GM21737 (cell line): ENCODE data around the gene ARL6.
"Not testable (repeated sequence)": the region's sequence is repeated elsewhere in the genome, so short reads cannot be mapped to it uniquely, and the experiment has no call there.

Experiments used
- ATAC-seq: cut with Tn5 transposase; IDR thresholded peaks from one replicate; pipeline ENCODE4 v1.9.1; 2021; ENCODE audit warnings: mild to moderate bottlenecking, moderate library complexity; ENCODE audit not compliant: unreplicated experiment

The ARL6 gene

GRCh38 chr3:97821287-97821773 is 56.8 kb downstream of the ARL6 start:
- ATAC-seq: peak; percentile 50

GRCh38 chr3:97821774-97822358 is 57.3 kb downstream of the ARL6 start, which contains the start of gene CRYBG3:
Gene CRYBG3 (plus strand): TSS chr3:97822011. CDS start chr3:97822207, 196 bp downstream.
- peak; percentile 100 for ATAC-seq

GRCh38 chr3:97822359-97822775 is 57.8 kb downstream of the ARL6 start:
- ATAC-seq: peak; percentile 13

- ATAC-seq: no peak
Observed at GRCh38 chr3:97823046-97824004, 58.8 kb downstream of the ARL6 start.

GRCh38 chr3:97825101-97825500 is 60.5 kb downstream of the ARL6 start:
- ATAC-seq: no peak

GRCh38 chr3:97827741-97828471 is 63.3 kb downstream of the ARL6 start:
- no peak for ATAC-seq

- no peak for ATAC-seq
Observed at GRCh38 chr3:97829198-97829597, 64.6 kb downstream of the ARL6 start.

GRCh38 chr3:97830638-97831037 is 66.1 kb downstream of the ARL6 start:
- ATAC-seq: no peak

GRCh38 chr3:97831140-97831539 is 66.6 kb downstream of the ARL6 start:
- ATAC-seq: no peak

GRCh38 chr3:97833184-97833583 is 68.6 kb downstream of the ARL6 start:
- not testable (repeated sequence) for ATAC-seq

GRCh38 chr3:97835761-97836160 is 71.2 kb downstream of the ARL6 start:
- no peak for ATAC-seq

- ATAC-seq: no peak
Observed at GRCh38 chr3:97838393-97838792, 73.8 kb downstream of the ARL6 start.

GRCh38 chr3:97839944-97840343 is 75.4 kb downstream of the ARL6 start:
- no peak for ATAC-seq

- ATAC-seq: no peak
Observed at GRCh38 chr3:97841304-97841703, 76.7 kb downstream of the ARL6 start.

GRCh38 chr3:97841956-97842355 is 77.4 kb downstream of the ARL6 start:
- no peak for ATAC-seq

GRCh38 chr3:97848779-97849178 is 84.2 kb downstream of the ARL6 start:
- no peak for ATAC-seq
